22Rv1 (cell line): ENCODE measurements around the gene KLHL29.

Experiments used
- ZFX ChIP-seq: fragments of 450-650 bp; IDR thresholded peaks from 2 replicates; pipeline ENCODE4 v1.6.1; 2017; ENCODE audit warnings: antibody characterized with exemption, borderline replicate concordance
- TF ChIP-seq, protein P1 (sequence below): fragments of 450-650 bp; IDR thresholded peaks from 2 replicates; pipeline ENCODE4 v1.5.1; 2017; ENCODE audit warnings: mild to moderate bottlenecking

DNA sequence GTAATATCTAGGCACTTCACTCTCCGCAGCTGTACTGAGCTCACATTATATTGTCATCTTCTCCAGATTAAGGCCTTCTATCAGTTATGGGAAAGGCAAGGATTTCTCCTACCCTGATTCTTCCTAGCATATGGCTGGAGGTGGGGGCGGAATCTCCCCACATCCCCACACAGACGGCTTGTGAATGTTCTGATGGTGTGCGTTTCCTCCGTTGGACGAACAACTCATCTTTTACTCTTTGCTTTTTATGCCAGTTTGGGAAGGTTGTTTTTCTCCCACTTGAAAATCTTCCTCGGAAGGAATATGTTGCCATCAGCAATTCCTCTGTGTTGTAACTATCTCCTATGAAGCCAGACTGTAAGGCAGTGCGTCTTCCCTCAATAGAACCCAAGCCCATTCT, 24.3 kb downstream of the KLHL29 start:
- TF ChIP-seq, protein P1, sequence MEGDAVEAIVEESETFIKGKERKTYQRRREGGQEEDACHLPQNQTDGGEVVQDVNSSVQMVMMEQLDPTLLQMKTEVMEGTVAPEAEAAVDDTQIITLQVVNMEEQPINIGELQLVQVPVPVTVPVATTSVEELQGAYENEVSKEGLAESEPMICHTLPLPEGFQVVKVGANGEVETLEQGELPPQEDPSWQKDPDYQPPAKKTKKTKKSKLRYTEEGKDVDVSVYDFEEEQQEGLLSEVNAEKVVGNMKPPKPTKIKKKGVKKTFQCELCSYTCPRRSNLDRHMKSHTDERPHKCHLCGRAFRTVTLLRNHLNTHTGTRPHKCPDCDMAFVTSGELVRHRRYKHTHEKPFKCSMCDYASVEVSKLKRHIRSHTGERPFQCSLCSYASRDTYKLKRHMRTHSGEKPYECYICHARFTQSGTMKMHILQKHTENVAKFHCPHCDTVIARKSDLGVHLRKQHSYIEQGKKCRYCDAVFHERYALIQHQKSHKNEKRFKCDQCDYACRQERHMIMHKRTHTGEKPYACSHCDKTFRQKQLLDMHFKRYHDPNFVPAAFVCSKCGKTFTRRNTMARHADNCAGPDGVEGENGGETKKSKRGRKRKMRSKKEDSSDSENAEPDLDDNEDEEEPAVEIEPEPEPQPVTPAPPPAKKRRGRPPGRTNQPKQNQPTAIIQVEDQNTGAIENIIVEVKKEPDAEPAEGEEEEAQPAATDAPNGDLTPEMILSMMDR = no peak
- TF ChIP-seq ZFX = no peak
